ENCODE data around the gene TRAPPC2L.
A peak's percentile ranks its signal among the peaks of the same experiment; 100 is the strongest.

DNA sequence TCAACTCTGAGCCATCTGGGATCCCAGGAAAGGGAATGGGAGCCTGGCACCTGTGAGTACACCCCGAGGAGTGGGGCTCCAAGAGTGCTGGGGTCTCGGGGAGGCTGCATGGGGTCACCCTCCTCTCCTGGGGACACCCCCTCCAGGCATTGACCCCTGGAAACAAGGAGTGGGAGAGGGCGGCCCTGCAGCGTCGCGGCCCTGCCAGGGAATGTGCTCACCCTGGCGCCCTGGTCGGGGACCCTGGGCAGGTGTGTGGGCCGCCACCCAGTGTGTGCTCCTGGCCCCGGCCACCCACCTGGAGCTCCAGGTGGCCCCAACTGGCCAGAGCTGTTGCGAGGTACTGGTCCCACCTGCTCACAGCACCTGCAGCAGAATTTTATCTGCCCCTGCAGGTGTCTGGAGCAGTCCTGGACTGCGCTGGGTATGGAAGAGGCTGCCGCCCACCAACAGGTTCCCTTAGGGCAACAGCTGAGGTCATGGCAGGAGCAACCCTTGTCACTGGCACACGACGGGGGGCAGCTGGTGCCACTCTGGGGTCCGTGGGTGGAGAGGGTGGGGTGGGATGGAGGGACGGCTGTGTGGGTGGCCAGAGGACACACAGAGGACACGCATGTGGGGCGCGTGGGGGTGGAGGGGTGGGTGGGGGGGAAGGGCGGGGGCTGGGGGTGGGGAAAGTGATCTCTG lies 14.9 kb downstream of the TRAPPC2L start:
- peak in 1 of 3 donors; percentile 13 for TF ChIP-seq POLR2AphosphoS5 (IDR thresholded peaks at IDR 0.05)
- TF ChIP-seq, protein P1, sequence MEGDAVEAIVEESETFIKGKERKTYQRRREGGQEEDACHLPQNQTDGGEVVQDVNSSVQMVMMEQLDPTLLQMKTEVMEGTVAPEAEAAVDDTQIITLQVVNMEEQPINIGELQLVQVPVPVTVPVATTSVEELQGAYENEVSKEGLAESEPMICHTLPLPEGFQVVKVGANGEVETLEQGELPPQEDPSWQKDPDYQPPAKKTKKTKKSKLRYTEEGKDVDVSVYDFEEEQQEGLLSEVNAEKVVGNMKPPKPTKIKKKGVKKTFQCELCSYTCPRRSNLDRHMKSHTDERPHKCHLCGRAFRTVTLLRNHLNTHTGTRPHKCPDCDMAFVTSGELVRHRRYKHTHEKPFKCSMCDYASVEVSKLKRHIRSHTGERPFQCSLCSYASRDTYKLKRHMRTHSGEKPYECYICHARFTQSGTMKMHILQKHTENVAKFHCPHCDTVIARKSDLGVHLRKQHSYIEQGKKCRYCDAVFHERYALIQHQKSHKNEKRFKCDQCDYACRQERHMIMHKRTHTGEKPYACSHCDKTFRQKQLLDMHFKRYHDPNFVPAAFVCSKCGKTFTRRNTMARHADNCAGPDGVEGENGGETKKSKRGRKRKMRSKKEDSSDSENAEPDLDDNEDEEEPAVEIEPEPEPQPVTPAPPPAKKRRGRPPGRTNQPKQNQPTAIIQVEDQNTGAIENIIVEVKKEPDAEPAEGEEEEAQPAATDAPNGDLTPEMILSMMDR (IDR thresholded peaks at IDR 0.05 in 8 of 11, conservative IDR thresholded peaks at IDR 0.05 in 3 of 11): no peak
